ENCODE data around the gene SLC35F5.

GRCh38 chr2:113698892-113699447 lies 57.5 kb downstream of the SLC35F5 start:
- TF ChIP-seq CTCF (IDR thresholded peaks at IDR 0.05) (no peak), POLR2A (IDR thresholded peaks at IDR 0.05) (no peak), POLR2AphosphoS5 (IDR thresholded peaks at IDR 0.05) (no peak)

Measured in breast epithelium (tissue), 3 donors.